GM19438 (cell line): Measurements from ENCODE around the gene SH3PXD2B.
"Not testable (repeated sequence)": the region's sequence is repeated elsewhere in the genome, so short reads cannot be mapped to it uniquely, and the experiment has no call there.

Experiments used
- ATAC-seq: cut with Tn5 transposase; IDR thresholded peaks from one replicate; pipeline ENCODE4 v1.9.1; 2021; ENCODE audit warnings: low read depth; ENCODE audit not compliant: unreplicated experiment

The SH3PXD2B gene

DNA sequence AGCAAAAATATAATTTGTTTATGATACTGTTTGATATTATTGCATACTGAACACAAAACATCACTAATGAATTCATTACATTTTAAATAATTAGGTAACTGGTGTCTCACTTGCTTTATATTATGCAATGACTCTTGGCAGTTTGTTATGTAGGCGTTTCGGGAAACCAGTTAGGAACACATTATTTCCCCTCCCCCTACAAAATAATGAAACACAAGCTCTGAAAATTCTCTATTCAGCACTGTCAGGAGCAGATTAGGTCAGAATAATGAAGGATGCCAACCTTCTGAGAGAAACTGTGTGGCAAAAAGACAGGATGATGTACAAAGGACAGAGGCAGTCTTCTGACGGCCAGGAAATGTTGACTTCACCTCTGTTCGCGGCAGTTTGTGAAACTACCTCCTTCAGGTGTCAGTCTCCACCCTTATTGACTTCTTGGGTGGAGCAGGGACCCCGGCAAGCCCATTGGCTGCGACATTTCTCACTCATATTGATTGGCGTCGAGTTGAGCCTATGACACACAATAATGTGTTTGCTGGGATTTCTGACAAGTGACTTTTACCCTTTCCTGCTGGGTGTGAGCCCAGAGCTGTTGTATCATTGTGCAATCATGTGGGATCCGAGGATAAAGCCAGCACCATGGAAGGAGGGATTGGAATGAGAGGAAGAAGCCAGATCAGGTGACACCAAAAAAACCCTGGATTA is 33.9 kb downstream of the SH3PXD2B start:
- ATAC-seq, result no peak

DNA sequence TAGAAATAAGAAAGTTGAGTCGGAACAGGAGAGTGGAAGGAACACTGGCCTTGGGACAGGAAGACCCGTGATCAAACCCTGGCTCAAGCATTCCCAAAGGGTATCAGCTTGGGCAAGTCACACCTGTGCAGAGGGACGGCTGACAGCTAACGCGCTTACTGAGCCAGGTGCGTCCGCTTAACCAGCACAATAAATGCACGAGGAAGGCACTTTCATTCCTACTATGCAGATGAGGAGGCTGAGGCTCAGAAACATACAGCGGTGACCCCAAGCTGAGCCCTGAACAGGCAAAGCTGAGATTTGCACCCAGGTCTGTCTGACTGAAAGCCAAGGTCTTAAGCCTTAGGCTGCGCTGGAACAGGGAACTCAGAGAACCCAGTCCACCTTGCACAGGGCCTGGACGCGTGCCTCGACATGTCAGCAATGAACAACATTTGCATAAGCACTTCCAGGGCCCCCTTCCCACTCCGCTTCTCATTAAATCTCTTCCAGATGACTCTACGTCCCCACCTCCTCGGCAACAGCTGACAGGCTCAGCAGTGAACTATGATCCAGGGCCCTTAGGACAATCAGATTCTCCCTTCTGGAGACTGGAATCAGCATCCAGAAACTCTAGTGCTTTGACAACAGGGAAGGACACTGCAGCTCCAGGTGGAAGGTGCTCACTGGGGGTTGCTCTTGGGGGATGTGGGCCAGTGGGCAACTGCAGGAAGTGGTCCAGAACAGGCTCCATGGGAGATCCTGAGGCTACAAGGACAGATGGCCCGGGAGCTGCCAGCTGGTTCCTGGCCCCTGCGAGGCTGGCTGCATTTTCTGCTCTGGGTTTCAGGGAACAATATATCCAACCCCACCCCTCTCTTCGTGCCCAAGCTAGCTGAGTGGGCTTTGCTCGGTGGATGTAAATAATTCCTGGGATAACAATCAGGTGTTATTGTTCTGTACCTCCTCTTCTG is 35.2 kb downstream of the SH3PXD2B start:
- no peak for ATAC-seq

DNA sequence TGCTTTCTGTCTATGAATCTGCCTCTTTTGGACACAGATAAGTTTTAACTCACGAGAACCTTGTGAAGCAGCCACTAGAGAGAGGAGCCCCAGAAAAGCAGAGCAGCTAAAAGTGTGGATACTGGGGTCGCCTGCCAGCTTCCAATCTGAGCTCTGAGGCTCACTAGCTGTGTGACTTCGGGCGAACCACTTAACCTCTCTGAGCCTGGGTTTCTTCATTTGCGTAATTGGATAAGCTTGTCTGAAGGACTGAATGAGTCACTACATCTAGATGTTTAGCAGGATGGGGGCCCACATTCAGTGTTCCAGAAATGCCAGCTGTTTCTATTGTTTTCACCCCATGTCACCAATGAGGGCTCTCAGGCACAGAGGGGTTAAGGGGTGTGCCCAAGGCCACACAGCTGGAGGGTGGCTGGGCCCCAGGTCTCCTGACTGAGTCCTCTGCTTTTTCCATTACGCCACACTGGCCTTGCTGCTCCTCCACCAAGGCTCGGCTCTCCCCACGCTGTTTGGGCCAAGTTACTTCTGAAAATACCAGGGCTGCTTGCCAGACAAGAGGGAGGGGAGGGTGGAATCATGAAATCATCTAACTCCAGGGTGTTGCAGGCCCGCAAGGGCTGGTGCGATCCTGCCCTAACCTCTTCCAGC is 36.2 kb downstream of the SH3PXD2B start:
- ATAC-seq, result no peak

DNA sequence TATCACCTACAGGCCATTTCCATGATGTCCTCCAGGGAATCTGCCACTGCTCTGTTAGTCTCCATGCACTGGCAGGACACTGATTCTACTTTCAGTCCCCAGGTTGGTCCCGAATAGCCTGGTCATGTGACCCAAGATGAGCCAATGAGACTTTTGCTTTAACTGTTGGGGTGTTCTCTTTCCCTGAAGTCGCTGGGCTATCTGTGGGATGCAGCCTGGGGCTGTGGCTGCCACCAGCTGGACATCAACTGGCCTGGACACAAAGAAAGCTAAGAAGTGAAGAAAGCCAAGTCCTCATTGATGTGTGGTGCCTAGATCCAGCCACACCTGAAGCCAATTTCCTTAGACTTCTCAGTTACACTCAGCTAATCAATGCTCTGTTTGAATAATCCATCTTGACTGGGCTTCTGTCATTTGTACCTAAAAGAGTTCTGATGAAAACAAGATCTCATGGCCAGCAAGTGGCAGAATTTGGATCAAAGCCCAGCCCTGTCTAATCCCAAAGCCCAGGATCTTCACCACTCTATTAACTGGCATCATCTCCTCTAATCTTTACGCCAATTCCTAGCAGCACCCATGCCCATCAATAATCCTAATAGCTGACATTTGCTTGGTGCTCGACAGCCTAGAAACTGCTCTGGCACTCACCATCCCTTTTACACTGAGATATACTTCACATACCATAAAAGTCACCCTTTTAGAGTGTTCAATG is 37.0 kb downstream of the SH3PXD2B start:
- no peak for ATAC-seq

DNA sequence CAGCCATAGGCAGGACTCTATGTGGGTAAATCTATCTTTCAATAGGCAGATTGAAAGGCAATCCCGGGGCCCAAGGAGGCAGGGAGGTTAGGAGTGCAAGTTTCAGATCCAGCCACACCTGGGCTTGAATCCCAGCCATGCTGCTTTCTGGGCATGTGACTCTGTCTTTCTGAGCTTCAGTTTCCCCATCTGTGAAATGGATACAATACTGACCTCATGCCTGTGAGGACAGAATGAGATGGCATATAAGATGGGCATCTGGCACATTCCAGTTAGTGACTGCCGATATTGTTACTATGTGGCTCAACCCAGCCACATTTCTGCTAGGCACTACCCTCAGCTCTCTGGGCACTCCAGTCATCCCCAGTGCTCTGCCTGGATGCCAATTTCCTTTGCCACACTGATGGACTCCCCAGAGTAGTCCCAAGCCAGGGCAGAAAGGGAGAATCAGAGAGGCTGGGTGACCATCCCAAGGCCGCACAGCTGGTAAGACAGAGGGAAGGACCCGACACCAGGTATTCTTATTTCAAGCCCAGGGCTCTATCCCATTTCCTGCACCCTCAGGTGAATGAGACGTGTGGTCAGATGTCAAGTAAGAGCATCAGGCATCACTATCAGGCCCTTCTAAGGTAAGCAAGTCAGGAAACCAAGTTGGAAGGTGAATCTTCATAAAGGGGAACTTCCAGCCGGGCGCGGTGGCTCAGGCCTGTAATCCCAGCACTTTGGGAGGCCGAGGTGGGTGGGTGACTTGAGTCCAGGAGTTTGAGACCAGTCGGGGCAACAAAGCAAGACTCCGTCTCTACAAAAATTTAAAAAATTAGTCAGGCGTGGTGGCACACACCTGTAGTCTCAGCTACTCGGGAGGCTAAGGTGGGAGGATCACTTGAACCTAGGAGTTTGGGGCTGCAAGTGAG is 38.7 kb downstream of the SH3PXD2B start:
- no peak for ATAC-seq

DNA sequence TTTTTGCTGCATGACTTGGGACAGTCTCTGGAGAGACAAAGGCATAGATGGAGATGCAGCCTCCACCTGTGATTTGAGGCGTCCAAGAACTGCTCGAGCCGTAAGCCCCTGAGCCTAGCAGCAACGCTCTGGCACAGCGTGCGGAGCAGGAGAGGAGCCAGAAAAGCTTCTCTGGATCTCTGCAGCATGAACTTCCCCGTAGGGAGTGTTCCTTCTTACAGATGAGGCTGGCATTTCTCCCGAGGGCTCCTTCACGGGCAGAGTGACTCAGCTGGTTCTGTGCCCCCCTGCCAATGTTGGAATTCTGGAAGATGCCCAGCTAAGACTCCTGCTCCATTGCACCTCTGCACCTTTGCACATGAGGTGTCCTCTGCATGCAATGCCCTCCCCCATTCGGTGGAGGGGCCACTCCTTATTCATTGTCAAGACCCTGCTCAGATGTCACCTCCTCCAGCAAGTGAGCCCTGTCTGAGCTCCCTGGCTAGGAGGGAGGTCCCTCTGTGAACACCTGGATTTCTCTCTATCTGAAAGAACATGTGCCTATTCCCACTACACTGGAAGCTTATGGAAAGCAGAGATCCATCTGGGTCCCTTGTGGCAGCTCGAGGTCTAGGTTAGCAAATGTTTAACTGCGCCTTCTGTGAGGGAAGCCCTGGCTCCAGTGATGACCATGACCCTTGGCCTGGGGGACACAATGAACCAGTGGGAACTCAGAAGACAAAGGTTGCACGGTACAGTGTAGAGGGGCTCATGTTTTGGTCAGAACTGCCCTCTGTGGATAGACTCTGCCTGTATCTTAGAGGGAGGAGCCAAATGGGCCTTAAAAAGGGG is 39.6 kb downstream of the SH3PXD2B start:
- no peak for ATAC-seq

DNA sequence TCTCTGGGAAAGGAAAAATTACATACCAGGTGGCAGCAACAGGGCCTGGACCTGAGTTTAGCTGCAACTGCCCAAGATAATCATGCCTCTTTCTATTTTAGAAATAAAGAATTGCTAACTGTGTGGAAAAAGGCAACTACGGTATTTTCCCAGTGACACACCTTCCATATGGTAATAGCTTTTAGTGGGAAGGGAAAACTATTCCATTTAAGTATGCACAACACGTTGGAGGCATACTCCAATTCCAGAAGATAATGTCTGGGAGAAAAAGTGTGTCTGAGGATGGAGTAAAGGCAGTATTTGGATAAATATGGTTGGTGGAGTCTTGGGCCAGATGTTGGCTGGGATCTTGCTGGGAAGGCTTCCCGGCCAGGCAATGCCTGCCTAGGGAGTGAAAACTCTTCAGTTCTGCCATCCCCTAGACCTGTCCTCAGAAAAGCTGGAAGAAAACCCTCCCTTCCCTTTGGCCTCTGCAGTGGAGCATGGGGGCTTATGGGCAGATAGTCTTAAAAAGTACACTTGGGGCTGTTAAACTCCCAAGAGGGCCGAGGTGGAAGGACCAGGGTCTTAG is 40.6 kb downstream of the SH3PXD2B start:
- ATAC-seq, result no peak

DNA sequence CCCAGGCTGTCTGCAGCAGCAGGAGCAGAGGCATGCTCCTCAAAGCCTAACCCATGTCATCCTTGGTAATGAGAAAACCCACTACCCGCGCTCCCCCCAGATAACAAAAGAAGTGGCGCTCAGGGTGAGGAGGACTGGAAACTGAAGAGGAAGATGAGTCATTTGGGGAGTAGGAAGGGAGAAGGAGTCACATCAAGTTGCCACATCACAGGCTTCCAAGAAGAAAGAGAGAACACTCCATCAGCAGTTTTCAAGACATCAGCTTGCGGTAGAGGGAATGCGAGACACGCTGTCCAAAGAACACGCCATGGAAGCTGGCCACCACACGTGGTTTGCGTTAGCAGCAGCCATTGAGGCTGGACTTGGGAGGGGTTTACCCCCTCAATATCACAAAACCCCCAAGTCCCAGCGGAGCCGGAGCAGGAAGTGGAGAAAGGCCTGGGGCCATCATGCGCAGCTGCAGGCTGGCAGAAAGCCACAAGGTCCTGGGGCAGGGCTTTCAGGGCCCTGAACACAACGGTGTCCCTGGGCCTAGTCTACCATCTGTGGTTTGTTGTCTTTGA is 41.5 kb downstream of the SH3PXD2B start:
- no peak for ATAC-seq

DNA sequence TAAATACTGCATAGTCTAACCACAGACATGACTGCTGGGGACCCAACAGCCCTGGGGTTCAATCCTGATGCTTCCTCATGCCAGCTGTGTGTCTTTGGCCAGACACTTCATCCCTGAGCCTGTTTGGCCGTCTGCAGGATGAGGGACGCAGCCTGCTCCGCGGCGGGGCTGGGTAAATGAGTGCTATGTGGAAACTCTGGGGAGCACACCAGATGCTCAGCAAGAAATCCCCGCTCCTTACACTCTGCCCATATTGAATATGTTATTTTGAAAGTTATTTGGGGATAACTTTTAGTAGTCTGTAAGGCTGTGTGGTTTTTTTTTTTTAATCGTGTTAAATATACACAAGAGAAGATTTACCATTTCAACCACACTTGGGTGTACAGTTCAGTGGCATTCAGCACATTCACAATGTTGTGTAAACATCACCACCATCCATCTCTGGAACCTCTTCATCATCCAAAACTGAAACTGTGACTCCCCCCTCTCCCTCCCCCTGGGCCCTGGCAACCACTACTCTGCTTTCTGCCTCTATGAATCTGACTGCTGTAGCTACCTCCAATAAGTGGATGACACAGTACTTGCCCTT is 42.7 kb downstream of the SH3PXD2B start:
- no peak for ATAC-seq

DNA sequence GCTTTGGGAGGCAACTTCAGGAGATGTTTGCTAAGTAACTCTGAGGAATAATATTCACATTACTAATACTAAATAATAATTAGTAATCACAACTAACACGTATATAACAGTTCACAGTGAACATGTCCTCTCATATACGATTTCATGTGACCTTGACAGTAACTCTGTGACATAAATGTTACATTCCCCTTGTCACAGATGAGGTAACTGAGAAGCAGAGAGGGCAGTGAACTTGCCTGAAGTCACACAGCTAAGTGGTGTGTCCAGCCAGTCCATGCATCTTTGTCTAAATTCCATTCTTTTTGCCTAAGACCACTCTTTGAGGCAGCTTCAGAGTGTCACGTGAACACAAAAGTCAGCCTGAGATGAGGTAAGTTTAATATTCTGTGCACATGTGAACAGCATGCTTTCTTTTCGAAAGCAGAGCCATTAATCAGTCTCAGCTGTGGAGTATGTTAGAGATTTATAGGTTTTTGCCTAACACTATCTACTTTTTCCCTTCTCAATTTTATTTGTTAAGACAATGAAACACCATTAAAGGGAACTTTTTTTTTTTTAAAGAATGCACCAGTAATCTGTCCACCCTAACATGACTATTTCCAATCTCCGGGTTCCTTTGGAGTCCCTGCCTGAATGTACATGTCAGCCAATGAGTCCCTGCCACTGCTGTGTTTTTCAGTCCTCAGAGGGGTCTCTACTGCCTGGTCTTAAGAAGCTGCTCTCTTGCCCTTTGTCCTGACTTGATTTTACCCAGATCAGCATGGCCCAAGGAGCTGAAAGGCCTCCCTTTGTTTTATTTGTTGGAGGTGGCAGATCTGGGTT is 43.5 kb downstream of the SH3PXD2B start:
- ATAC-seq, result no peak

DNA sequence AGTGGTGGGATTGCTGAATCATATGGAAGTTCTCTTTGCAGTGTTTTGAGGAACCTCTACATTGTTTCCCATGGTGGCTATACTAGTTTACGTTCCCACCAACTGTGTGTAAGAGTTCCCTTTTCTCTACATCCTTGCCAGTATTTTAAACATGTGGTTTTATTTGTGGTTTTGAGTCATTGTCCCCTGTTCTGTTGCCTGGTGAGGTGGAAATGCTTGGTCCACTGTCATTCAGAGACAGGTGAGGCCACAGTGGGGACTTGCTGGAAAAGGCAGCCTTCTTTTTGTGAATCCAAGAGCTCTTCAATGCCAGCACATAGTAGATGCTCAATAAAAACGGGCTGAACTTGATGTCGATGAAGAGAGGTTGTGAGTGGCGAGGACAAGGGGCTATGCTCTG is 44.2 kb downstream of the SH3PXD2B start:
- ATAC-seq, result no peak

DNA sequence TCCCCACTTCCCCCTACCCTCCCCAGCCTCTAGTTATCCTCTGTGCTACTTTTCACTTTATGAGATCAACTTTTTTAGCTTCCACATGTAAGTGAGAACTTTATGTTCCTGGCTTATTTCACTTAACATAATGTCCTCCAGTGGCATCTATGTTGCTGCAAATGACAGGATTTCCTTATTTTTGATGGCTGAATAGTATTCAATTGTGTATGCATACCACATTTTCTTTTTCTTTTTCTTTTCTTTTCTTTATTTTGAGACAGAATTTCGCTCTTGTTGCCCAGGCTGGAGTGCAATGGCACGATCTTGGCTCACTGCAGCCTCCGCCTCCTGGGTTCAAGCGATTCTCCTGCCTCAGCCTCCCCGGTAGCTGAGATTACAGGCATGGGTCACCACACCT is 44.8 kb downstream of the SH3PXD2B start:
- not testable (repeated sequence) for ATAC-seq

DNA sequence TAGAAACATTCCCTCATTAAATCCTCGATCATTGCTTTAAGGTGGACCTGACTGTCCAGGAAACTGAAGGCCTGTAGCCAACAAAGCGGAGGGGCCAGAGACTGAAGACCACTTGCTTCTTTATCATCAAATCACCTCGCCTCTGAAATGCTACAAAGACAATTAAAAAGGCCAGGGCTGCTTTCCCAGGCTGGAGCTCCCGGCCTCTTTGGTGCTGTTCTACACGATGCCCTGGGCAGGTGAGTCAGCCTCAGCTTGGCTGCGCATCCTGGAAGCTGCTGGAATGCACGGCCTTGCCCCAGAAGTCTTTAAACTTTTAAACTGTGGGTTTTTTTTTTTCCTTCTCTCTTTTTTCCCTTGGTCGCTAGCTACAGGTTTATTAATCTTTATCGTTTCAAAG is 46.5 kb downstream of the SH3PXD2B start:
- ATAC-seq, result no peak

DNA sequence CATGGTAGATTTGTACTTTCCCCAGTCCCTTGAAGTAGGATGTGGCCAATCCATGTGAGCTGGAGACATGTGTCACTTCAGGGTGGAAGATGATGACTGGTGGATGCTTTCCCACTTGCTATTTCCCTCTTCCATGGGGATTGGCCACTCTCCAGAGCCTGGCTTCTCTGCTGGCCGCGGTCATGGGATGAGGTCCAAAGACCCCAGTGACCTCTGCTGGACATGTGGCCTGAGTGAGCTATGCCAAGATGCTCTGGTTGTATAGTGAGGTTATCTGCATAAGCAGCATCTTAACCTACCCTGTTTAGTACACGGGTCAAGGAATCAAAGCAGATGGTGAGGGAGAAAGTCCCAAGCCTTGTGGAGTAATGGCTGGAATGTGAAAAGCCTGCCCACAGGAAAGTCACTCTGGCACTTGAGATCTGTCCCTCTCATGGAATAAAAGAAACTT is 47.1 kb downstream of the SH3PXD2B start:
- no peak for ATAC-seq

DNA sequence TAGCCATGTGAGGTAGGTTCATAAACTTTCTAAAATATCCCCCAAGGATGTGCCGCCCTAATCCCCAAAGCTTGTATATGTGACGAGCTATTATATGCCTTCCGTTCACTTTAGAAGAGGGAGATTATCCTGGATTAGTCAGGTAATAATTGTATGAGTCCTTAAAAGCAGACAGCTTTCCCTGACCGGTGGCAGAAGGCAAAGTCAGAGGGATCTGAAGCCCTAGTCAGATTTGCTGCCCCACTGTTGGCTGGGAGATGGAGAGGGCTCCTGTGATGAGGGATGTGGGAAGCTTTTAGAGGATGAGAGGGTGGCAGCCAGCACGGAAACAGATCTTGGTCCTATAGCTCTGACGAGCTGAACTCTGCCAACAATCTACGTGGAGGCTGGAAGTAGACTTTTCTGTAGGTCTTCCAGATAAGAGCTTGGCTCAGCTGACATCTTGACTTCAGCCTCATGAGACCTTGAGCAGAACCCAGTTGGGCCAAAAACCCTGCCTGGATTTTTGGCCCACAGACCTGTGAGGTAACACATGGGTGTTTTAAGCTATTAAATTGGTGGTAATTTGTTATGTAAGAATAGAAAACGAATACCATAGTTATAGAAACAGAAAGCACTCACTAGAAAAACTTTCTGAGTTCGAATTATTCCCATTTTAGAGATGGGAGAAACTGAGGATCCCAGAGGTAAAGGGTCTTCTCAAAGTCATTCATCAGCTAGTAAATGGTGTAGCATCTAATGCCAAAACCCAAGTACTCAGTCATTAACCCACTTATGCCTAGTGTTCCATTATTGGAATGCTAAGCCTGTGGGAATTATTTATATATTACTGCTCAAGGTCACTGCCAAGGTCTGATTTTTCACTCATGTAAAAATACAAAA is 48.9 kb downstream of the SH3PXD2B start:
- ATAC-seq, result no peak

DNA sequence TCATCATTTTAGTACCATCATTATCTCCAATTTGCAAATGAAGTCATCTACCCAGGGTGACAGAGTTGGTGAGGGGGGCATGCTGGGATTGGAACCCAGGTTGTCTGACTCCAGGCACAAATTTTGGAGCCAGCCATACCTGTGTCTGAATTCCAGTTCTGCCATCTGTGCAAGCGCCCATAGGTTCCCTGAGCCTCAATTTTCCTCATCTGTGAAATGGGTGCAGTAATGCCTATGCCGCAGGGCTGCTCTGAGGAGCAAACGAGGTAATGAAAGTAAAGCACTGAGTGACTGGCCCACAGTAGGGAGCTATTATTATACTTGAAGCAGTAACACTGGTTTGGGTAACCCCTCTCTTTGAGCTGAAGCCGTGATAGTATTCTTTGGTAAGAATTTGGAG is 49.6 kb downstream of the SH3PXD2B start:
- no peak for ATAC-seq
